ENCODE data around the gene TP53I13.

TP53I13 gene

GRCh38 chr17:29593591-29594518 is 25.4 kb downstream of the TP53I13 start:
- peak in 1 of 2 donors; percentile 27 for DNase-seq (ENCODE audit: low read depth in 2 of 2)

GRCh38 chr17:29594519-29595090 is 26.1 kb downstream of the TP53I13 start:
- no peak for DNase-seq (ENCODE audit: low read depth in 2 of 2)

DNA sequence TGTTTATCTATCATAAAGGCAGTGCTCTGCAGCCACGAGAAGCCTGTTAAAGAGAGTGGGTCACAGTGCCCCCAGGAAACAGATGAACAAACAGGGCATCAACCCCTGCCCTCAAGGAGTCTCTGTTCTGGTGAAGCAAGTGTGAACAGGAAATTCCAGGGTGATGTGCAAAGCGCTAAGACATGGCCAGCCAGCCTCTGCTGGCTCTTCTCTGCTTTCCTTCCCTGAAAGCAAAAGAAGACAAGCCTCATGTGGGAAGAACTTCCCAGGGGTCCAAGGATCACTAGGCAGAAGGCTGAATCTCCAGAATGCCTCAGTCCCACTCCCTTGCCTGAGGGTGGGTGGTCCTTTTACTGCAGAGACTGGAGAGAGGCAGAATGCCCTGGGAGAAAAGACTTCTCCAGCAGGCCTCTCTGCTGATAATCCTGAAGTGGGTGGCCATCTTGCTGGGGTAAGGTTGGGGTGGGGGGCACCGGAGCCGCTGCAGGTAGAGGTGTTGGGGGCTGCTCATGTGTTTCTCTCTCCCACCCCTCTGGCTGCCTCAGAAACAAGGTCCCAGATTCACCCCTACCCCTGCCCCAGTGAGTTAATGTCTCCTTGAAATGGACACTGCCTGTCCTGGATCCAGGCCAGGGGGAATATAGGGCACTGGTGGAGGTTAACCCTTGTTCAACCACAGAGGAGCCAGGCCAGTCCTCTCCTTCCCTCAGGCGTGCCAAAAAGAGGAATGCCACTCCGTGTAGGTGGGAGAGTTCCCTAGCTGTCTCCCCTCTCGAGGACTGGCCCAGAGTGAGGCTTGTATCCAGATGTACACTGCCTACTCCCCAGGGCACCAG is 26.8 kb downstream of the TP53I13 start:
- no peak for DNase-seq (ENCODE audit: low read depth in 2 of 2)

GRCh38 chr17:29595943-29596774 is 27.7 kb downstream of the TP53I13 start:
- DNase-seq (ENCODE audit: low read depth in 2 of 2), result no peak

- no peak for DNase-seq (ENCODE audit: low read depth in 2 of 2)
Measured at GRCh38 chr17:29596811-29597210, 28.3 kb downstream of the TP53I13 start.

GRCh38 chr17:29597361-29598172 is 29.1 kb downstream of the TP53I13 start:
- no peak for DNase-seq (ENCODE audit: low read depth in 2 of 2)

DNA sequence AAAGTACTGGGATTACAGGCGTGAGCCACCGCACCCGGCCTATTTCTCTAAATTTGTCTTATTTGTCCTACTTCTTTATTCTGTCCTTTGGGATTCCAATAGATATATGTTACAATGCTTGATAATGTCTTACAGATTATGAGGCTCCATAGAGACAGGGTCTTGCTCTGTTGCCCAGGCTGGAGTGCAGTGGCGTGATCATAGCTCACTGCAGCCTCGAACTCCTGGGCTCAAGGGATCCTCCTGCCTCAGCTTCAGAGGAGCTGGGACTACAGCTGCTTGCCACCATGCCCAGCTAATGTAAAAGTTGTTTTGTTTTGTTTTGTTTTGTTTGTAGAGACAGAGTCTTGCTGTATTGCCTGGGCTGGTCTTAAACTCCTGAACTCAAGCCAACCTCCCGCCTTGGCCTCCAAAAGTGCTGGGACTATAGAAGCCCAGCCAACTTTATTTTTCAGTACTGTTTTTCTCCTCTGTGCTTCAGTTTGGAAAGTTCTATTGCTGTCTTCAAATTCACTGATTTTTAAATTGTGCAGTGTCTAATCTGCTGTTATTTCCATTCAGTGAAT is 34.7 kb downstream of the TP53I13 start:
- DNase-seq (ENCODE audit: low read depth in 2 of 2), result no peak

- DNase-seq (ENCODE audit: low read depth in 2 of 2), result no peak
Measured at GRCh38 chr17:29607557-29608195, 39.2 kb downstream of the TP53I13 start.

DNA sequence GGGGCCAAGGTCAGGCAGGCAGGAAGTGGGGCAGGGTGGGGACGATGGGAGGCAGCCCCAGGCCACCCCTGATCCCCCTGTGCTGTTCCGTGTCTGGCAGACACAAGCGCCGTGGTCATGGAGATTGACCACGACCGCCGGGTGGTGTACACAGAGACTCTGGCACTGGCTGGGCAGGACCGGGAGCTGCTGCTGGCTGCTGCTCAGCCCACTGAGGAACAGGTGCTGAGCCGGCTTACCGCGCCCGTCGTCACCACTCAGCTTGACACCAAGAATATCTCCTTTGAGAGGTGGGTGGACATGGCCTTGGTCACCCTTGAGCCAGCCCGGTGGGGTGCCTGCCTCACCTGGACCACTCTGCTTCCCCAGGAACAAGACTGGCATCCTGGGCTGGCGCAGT is 40.5 kb downstream of the TP53I13 start:
- DNase-seq (ENCODE audit: low read depth in 2 of 2), result no peak

DNA sequence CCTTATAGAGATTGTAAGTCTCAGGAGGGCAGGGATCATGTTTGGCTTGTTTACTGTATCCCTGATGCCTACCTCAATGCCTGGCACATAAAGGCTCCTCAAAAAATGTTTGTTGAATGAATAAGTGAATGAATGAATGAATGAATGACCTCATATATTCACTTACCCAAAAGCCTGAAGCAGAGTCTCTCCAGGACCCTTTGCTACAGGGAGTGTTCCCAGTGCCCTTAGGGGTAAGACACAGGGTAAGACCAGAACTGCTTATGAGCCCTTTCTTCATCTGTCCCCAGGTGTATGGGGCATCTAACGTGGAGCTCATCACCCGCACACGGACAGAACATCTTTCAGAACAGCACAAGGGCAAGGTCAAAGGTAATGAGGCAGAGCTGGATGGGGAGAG is 41.9 kb downstream of the TP53I13 start:
- no peak for DNase-seq (ENCODE audit: low read depth in 2 of 2)

DNA sequence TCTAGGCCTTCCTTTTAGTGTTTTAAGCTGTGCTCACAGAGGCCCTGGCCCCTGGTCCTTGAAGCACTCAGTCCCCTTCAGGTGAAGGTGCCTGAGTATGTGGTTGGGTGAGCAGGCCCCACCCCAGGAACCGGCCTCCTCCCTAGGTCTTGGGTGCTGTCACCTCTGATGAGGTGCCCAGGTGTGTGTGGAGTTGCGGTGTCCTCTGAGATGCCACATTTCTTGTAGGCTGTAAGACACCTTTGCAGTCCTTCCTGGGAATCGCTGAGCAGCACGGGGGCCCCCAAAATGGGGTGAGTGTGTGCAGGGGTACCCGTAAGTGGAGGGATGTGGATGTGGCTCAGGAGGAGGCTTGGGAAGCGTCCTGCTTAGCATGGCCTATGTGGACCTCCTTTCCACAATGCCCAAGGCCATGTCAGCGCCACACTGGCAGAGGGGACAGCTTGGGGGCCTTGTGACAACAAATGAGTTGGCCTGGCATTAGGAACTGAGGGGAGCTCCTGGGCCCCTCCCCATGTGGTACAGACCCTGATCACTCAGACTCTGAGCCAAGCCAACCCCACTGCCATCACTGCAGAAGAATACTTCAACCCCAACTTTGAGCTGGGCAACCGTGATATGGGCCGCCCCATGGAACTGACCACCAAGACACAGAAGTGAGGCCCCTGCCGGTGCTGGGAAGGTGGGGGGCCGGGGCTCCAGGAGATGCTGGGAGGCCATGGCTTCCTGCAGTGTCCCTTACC is 43.0 kb downstream of the TP53I13 start:
- no peak for DNase-seq (ENCODE audit: low read depth in 2 of 2)

- DNase-seq (ENCODE audit: low read depth in 2 of 2), result no peak
Measured at GRCh38 chr17:29612094-29612403, 43.5 kb downstream of the TP53I13 start.

DNA sequence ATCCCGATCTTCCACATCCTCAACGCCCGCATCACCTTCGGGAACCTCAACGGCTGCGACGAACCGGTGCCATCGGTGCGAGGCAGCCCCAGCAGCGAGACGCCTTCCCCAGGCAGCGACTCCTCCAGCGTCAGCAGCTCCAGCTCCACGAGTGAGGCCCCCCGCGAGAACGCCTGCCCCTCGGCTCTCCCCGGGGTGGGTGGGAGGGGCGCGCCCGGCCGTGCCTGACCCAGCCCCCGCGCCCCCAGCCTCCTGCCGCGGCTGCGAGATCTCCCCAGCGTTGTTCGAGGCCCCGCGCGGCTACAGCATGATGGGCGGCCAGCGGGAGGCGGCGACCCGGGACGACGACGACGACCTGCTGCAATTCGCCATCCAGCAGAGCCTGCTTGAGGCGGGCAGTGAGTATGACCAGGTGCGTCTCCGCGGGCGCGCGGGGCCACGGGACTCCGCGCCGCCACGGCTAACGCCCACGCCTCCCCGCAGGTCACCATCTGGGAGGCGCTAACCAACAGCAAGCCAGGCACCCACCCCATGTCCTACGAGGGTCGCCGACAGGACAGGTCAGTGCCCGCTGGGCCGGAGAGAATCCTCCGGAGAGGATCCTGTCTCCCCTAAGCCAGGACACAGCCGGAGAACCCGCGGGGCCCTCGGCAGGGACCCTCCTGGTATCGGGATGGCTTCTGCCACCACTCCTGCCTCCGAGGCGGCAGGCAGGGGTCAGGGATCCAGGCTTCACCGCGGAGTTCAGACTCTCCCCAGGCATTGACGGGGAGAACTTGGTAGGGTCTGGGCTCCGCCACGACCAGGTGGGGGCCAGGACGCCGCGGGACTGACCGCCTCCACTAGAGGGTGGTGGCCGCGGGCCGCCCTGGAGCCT is 44.1 kb downstream of the TP53I13 start:
- no peak for DNase-seq (ENCODE audit: low read depth in 2 of 2)

DNA sequence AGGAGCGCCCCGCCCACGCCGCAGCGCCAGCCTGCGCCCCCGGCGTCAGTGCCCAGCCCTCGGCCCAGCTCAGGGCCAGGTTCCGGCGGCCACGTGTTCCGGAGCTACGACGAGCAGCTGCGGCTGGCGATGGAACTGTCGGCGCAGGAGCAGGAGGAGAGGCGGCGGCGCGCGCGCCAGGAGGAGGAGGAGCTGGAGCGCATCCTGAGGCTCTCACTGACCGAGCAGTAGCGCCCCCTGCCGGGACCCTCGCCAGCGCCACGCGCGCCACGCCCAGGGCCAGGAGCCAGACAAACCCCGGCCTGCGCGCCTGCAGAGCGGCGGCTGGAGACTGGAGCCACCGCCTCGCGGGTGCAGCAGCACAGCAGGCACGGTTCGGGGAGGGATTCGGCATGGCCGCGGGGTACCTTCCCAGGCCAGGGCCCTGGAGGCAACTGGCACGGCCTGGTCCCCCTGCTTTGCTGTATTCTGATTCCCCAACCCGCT is 44.9 kb downstream of the TP53I13 start:
- DNase-seq (ENCODE audit: low read depth in 2 of 2), result peak; percentile 91 to 96

DNA sequence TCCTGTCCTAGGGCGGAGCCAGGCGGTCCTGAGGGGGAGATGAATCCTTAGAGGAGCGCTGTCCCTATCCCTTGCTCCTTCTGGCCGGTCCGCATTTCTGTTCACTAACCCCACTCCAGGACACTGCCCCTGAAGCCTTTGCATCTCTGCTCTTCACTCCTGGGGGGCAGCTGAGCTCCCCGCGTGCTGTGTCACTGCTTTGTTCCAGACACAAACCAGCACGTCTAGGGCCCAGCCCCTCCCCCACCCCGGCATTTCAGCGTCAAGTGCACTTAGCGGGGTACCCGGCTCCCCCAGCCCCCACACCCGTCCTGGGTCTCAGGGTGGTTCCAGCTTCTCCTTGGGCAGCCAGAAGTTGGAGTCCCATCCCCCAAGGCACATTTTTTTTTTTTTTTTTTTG is 45.4 kb downstream of the TP53I13 start:
- no peak for DNase-seq (ENCODE audit: low read depth in 2 of 2)

- DNase-seq (ENCODE audit: low read depth in 2 of 2), result no peak
Measured at GRCh38 chr17:29614349-29615047, 46.0 kb downstream of the TP53I13 start.

DNA sequence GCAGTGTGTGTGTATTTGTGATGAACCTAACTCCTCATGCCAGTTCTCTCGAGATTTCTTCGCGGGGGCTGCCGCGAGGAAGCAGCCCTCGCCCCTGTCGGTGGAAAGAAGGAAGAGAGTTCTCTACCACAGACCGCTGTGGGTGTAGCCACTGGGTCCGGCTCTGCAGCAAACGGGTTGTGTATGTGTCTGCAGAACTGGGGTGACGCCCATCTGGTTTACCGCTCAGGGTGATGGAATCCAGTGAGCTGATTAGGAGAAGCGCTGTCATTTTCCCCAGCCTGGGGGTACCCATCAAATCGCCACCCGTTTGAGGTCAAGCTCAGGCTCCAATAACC is 46.5 kb downstream of the TP53I13 start:
- DNase-seq (ENCODE audit: low read depth in 2 of 2), result no peak
